A549 (cell line): ENCODE measurements around the gene UST. TPM values are rescaled to one million over a fixed set of nuclear protein-coding genes. Genes with fewer than 3 reads are reported as not detected.

ENCODE experiments used
- ATAC-seq, 2 experiments: fragments of 200-7000 bp in 1 of 2; fragments of >200 bp in 1 of 2; cut with Nextera tagmentation in 1 of 2; cut with Tn5 transposase in 1 of 2; 3 replicates each; pipeline versions ENCODE4 v1.8.0 to v1.9.1; 2018 to 2020; ENCODE audit warnings: mild to moderate bottlenecking in 1 of 2, moderate library complexity in 1 of 2
- CTCF ChIA-PET: fragments of 300-600 bp; sonication (Branson Sonifier 250); formaldehyde crosslinking; extraction: SDS; loops from one replicate; lab custom pipeline; 2021; ENCODE audit warnings: antibody characterized with exemption, inconsistent platforms; lab: Yijun Ruan, JAX
- POLR2A ChIA-PET: fragments of 350-600 bp; formaldehyde crosslinking; extraction: SDS; loops from one replicate; lab custom pipeline; 2021; ENCODE audit warnings: antibody characterized with exemption, inconsistent platforms; lab: Yijun Ruan, JAX
- DNase-seq, 2 experiments: peaks; one replicate each; pipeline versions ENCODE4 v3.0.0 to v3.0.0-alpha.2; 2011 to 2016; ENCODE audit warnings: low read depth in 1 of 2, low spot score in 1 of 2
- FAIRE-seq: peaks from 2 replicates; lab custom pipeline; 2011; peaks lifted over from hg19 to GRCh38; lab: Jason Lieb, UNC
- H3K27ac ChIP-seq, 2 experiments: fragments of >200 bp; sonication (Bioruptor Twin); formaldehyde crosslinking; 3 replicates each; pipeline ENCODE4 v1.5.1; 2016 to 2017
- H3K4me1 ChIP-seq: fragments of >200 bp; sonication (Bioruptor Twin); formaldehyde crosslinking; 3 replicates; pipeline ENCODE4 v1.6.1; 2016
- H3K4me2 ChIP-seq: fragments of >200 bp; sonication (Bioruptor Twin); formaldehyde crosslinking; 3 replicates; pipeline ENCODE4 v1.6.1; 2016
- H3K4me3 ChIP-seq: fragments of >200 bp; sonication (Bioruptor Twin); formaldehyde crosslinking; 3 replicates; pipeline ENCODE4 v1.5.1; 2016
- H3K9me3 ChIP-seq: fragments of >200 bp; sonication (Bioruptor Twin); formaldehyde crosslinking; 3 replicates; pipeline ENCODE4 v1.6.1; 2016
- CBX2 ChIP-seq: fragments of 200-600 bp; sonication (generic); IDR thresholded peaks from 2 replicates; pipeline ENCODE4 v1.6.1; 2016; ENCODE audit warnings: low read depth, mild to moderate bottlenecking, borderline replicate concordance
- CHD4 ChIP-seq: fragments of 200-600 bp; sonication (generic); IDR thresholded peaks from 2 replicates; pipeline ENCODE4 v1.6.1; 2016; ENCODE audit warnings: antibody characterized with exemption, mild to moderate bottlenecking, borderline replicate concordance
- EHF ChIP-seq: fragments of 250-450 bp; sonication (Bioruptor Pico); IDR thresholded peaks from 2 replicates; pipeline ENCODE4 v1.5.0; 2020; ENCODE audit warnings: mild to moderate bottlenecking
- EP300 ChIP-seq, 2 experiments: fragments of >200 bp; sonication (Bioruptor Twin); formaldehyde crosslinking; IDR thresholded peaks; 2 replicates in 1 of 2; 3 replicates in 1 of 2; pipeline ENCODE4 v1.6.1; 2016 to 2017
- FOSB ChIP-seq: fragments of 250-450 bp; sonication (Bioruptor Pico); IDR thresholded peaks from 2 replicates; pipeline ENCODE4 v1.5.0; 2020; ENCODE audit warnings: mild to moderate bottlenecking, moderate library complexity
- FOXS1 ChIP-seq: fragments of 250-450 bp; sonication (Bioruptor Pico); IDR thresholded peaks from 2 replicates; pipeline ENCODE4 v1.5.0; 2020; ENCODE audit warnings: mild to moderate bottlenecking, moderate library complexity
- HOXA7 ChIP-seq: fragments of 250-450 bp; sonication (Bioruptor Pico); IDR thresholded peaks from 2 replicates; pipeline ENCODE4 v1.5.0; 2020; ENCODE audit warnings: mild to moderate bottlenecking, moderate library complexity
- HOXB5 ChIP-seq: fragments of 250-450 bp; sonication (Bioruptor Pico); IDR thresholded peaks from 2 replicates; pipeline ENCODE4 v1.5.0; 2020; ENCODE audit warnings: mild to moderate bottlenecking, moderate library complexity
- JUN ChIP-seq, 2 experiments: fragments of >200 bp; sonication (Bioruptor Twin); formaldehyde crosslinking; IDR thresholded peaks; 2 replicates in 1 of 2; 3 replicates in 1 of 2; pipeline ENCODE4 v1.6.1; 2016 to 2017
- JUNB ChIP-seq: fragments of >200 bp; sonication (Bioruptor Twin); formaldehyde crosslinking; IDR thresholded peaks from 2 replicates; pipeline ENCODE4 v1.6.1; 2016
- KDM5A ChIP-seq: fragments of 200-600 bp; sonication (generic); IDR thresholded peaks from 2 replicates; pipeline ENCODE4 v1.6.1; 2016; ENCODE audit warnings: antibody characterized with exemption, mild to moderate bottlenecking
- MAZ ChIP-seq: fragments of 150-350 bp; IDR thresholded peaks from 2 replicates; pipeline ENCODE4 v1.6.1; 2014; ENCODE audit warnings: antibody characterized with exemption, low read depth, low read length, borderline replicate concordance
- NFE2L2 ChIP-seq: fragments of 150-350 bp; conservative IDR thresholded peaks from 2 replicates; pipeline ENCODE4 v1.6.1; 2014; ENCODE audit warnings: low read length
- NPAS2 ChIP-seq: fragments of 250-450 bp; sonication (Bioruptor Pico); IDR thresholded peaks from 2 replicates; pipeline ENCODE4 v1.8.0; 2022; ENCODE audit warnings: mild to moderate bottlenecking, moderate library complexity, borderline replicate concordance
- PHF8 ChIP-seq: fragments of 200-600 bp; sonication (generic); IDR thresholded peaks from 2 replicates; pipeline ENCODE4 v1.6.1; 2016; ENCODE audit warnings: low read depth, mild to moderate bottlenecking, antibody characterized with exemption, moderate library complexity, borderline replicate concordance
- SMC3 ChIP-seq: fragments of >200 bp; sonication (Bioruptor Twin); formaldehyde crosslinking; IDR thresholded peaks from 3 replicates; pipeline ENCODE4 v1.6.1; 2018; ENCODE audit warnings: inconsistent platforms
- SREBF2 ChIP-seq: fragments of 450-650 bp; IDR thresholded peaks from 2 replicates; pipeline ENCODE4 v1.6.1; 2014; ENCODE audit warnings: mild to moderate bottlenecking, moderate library complexity
- TFCP2L1 ChIP-seq: fragments of 250-450 bp; sonication (Bioruptor Pico); IDR thresholded peaks from 2 replicates; pipeline ENCODE4 v1.5.0; 2021; ENCODE audit warnings: mild to moderate bottlenecking
- ZFP36 ChIP-seq: fragments of 450-650 bp; IDR thresholded peaks from 2 replicates; pipeline ENCODE4 v1.6.1; 2014; ENCODE audit warnings: borderline replicate concordance; ENCODE audit not compliant: partially characterized antibody
- ZSCAN20 ChIP-seq: fragments of 250-450 bp; sonication (Bioruptor Pico); IDR thresholded peaks from 2 replicates; pipeline ENCODE4 v1.8.0; 2022; ENCODE audit warnings: mild to moderate bottlenecking, moderate library complexity
- WGBS: methylation state at CpG from one replicate; pipeline ENCODE4 v1.1.6; 2017; ENCODE audit errors: missing lambda C conversion rate; 5-methylcytosine and 5-hydroxymethylcytosine counted together
- polyA plus RNA-seq, 4 experiments: library from polyadenylated mRNA; depleted of rRNA in 3 of 4; stranded (reverse); fragments of >200 nt; fragmentation: RNase III in 1 of 4; extraction: RNeasy Plus Mini Kit Qiagen cat#74134 plus additional on column Dnase treatment in 1 of 4; gene quantifications; 2 replicates in 3 of 4; 3 replicates in 1 of 4; pipeline ENCODE4 v1.2.3, GENCODE V29; 2011 to 2017
- TF ChIP-seq, protein P1 (sequence below): IDR thresholded peaks from 2 replicates; pipeline ENCODE4 v1.6.1; 2012
- TF ChIP-seq, protein P2 (sequence below): fragments of 450-650 bp; IDR thresholded peaks from 2 replicates; pipeline ENCODE4 v1.6.1; 2014; ENCODE audit warnings: antibody characterized with exemption

The UST gene
- polyA plus RNA-seq, 2 of the 4 experiments (the other 2 are of a cell fraction): 0.54 to 1.7 TPM

DNA sequence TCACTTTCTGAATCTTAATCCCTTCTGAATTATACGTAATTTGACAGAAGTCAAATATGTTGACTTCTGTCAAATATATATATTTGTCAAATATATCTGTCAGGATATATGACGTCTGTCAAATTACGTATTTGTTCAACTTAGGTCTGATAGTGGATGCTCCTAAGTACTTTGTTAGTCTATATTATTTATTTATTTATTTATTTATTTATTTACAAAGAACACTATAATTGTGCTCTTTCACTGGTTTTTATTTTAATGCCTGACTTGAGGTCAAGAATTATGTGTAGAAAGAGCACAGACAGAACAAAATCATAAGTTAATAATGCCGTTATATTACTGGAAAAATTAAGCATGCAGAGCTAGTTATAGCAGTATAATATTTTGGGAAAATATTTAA, 81.2 kb downstream of the UST start:
- Histone ChIP-seq H3K4me2 (no peak overlapping the region), H3K4me1 (no peaks in the 10 kb centered on the region), H3K9me3 (no peaks in the 10 kb centered on the region), H3K4me3 (no peak overlapping the region), H3K27ac (no peak overlapping the region)
- no peak for DNase-seq
- no peak for FAIRE-seq
- no peak for ATAC-seq
- TF ChIP-seq HOXA7 (CRISPR knock-in tag): no peak
- TF ChIP-seq EHF: no peak
- TF ChIP-seq MAZ: no peak
- no peak for TF ChIP-seq SMC3
- no peak for TF ChIP-seq HOXB5 (CRISPR knock-in tag)
- no peak for TF ChIP-seq JUNB
- TF ChIP-seq, protein P1, sequence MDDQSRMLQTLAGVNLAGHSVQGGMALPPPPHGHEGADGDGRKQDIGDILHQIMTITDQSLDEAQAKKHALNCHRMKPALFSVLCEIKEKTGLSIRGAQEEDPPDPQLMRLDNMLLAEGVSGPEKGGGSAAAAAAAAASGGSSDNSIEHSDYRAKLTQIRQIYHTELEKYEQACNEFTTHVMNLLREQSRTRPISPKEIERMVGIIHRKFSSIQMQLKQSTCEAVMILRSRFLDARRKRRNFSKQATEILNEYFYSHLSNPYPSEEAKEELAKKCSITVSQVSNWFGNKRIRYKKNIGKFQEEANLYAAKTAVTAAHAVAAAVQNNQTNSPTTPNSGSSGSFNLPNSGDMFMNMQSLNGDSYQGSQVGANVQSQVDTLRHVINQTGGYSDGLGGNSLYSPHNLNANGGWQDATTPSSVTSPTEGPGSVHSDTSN: no peak
- no peak for TF ChIP-seq KDM5A
- TF ChIP-seq CHD4: no peak
- TF ChIP-seq, protein P2, sequence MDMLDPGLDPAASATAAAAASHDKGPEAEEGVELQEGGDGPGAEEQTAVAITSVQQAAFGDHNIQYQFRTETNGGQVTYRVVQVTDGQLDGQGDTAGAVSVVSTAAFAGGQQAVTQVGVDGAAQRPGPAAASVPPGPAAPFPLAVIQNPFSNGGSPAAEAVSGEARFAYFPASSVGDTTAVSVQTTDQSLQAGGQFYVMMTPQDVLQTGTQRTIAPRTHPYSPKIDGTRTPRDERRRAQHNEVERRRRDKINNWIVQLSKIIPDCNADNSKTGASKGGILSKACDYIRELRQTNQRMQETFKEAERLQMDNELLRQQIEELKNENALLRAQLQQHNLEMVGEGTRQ: no peak
- TF ChIP-seq JUN (IDR thresholded peaks at IDR 0.05): no peak
- TF ChIP-seq PHF8: no peak
- no peak for TF ChIP-seq ZSCAN20
- WGBS: 77% methylated on average over 4 of the region's 4 CpGs
- POLR2A ChIA-PET: no interaction called here
- CTCF ChIA-PET: no interaction called here

DNA sequence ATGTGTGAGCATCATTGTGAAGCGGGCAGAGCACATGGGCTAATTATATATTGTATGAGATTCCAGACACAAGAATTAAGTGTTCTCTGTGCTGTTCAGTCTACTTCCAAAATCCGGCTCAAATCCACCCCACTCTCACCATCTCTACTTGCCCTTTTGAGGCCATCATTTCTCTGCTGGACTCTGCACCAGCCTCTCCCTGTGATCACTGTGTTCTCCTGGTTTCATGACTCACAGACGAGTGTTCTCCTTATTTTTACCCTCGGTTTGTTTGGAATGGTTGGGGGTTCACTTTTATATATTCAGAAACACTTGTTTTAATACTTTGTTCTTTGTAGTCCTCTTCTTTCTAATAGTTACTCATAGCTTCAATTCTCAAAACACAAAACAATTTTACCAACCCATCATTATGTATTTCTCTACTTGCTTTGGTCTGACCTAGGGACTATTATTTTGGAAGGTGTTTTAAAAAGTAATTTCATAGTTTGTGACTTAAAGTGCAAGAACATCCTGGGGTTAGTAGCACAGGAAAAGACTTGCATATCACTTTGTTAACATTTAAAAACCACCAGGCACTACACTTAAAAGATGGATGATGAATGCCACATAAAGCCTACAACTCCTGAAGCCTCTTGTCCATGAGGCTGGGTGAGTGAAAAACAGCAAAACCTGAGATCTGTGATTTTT, 82.7 kb downstream of the UST start:
- Histone ChIP-seq H3K9me3 (no peaks in the 10 kb centered on the region), H3K4me2 (no peak overlapping the region), H3K4me3 (no peak overlapping the region), H3K4me1 (no peaks in the 10 kb centered on the region), H3K27ac (no peak overlapping the region)
- POLR2A ChIA-PET: no interaction called here
- TF ChIP-seq ZFP36 (no peak), EP300 (IDR thresholded peaks at IDR 0.05) (no peak), FOXS1 (CRISPR knock-in tag) (no peak), ZSCAN20 (no peak), HOXA7 (CRISPR knock-in tag) (no peak), TFCP2L1 (CRISPR knock-in tag) (no peak), FOSB (CRISPR knock-in tag) (no peak), NFE2L2 (no peak)
- no peak for ATAC-seq
- CTCF ChIA-PET: interaction anchor here (0.6 kb wide), 1 partner anchor 102 kb away, joined by 3 read pairs; no protein-coding TSS in a partner anchor
- DNase-seq: no peak
- 29% methylated on average over 4 of the region's 4 CpGs for WGBS
- FAIRE-seq: no peak

DNA sequence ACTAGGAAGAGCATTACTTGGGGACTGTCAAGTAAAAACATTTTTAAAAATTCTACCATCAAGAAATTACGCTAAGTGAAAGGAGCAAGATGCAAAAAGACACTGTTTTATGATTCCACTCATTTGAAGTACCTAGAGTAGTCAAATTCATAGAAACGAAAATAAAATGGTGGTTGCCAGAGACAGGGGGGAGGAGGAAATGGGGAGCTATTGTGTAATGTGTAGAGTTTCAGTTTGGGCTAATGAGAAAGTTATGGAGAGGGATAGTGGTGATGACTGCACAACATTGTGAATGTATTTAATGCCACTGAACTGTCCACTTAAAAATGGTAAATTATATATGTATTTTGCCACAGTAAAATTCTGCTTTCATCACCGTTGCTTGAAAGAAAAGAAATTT, 83.8 kb downstream of the UST start:
- no peak overlapping the region for H3K4me2 ChIP-seq
- DNase-seq (no peak), ATAC-seq (no peak), FAIRE-seq (no peak)
- H3K4me1 ChIP-seq: no peaks in the 10 kb centered on the region
- no peak overlapping the region for H3K27ac ChIP-seq
- H3K4me3 ChIP-seq: no peak overlapping the region
- ChIA-PET CTCF (no interaction called here), POLR2A (no interaction called here)
- TF ChIP-seq JUN (IDR thresholded peaks at IDR 0.05) (no peak), KDM5A (no peak), CBX2 (no peak), ZFP36 (no peak), SREBF2 (no peak), CHD4 (no peak), NPAS2 (CRISPR knock-in tag) (no peak)
- 25% methylated on average over 3 of the region's 3 CpGs for WGBS
- no peaks in the 10 kb centered on the region for H3K9me3 ChIP-seq
